Stimulated activated effector memory CD8-positive, alpha-beta T cell treated with anti-CD3 and anti-CD28 coated beads, Interleukin-12 subunit alpha, Interleukin-12 subunit beta, amount 100 ng/mL, for 72 hours (primary cell): ENCODE results near the gene MC4R.
"Not testable (repeated sequence)": the region's sequence is repeated elsewhere in the genome, so short reads cannot be mapped to it uniquely, and the experiment has no call there.

ENCODE experiments used
- ATAC-seq: fragments of 150-1000 bp; cut with Tn5 transposase; 2 replicates; pipeline ENCODE4 v1.10.0; 2021
- DNase-seq, 2 donors: peaks; one replicate each; pipeline ENCODE4 v3.0.0; 2021 to 2022; ENCODE audit warnings: low spot score in 2 of 2
- H3K27ac Mint-ChIP-seq: one replicate; pipeline ENCODE4 v1.8.0; 2022; ENCODE audit warnings: mild to moderate bottlenecking, mixed read lengths
- H3K36me3 Mint-ChIP-seq: one replicate; pipeline ENCODE4 v1.8.0; 2022; ENCODE audit warnings: mild to moderate bottlenecking, mixed read lengths
- H3K4me1 Mint-ChIP-seq: one replicate; pipeline ENCODE4 v1.8.0; 2022; ENCODE audit warnings: mixed read lengths
- H3K4me3 Mint-ChIP-seq: one replicate; pipeline ENCODE4 v1.8.0; 2022; ENCODE audit warnings: mild to moderate bottlenecking, mixed read lengths
- H3K9me3 Mint-ChIP-seq: one replicate; pipeline ENCODE4 v1.8.0; 2022; ENCODE audit warnings: mixed read lengths

Gene MC4R

DNA sequence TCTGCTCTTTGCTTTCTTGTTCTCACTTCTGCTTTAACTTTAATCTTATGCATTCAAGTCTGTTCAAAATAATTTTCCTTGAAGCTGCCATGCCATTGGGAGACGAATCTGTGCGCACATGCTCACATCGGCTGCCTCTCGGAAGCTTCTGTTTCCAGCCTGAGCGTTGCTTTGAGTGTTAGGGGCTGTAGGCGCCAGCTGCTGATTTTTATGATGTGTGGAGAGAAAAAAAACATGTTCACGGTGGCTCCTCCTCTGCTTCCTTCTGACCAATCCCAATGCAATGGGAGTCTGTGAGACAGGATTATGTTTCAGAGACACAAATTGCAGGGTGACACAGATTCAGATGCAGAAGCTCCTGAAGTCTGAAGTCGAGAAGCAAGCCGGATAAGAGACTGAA is at the start of gene MC4R:
TSS of gene MC4R (minus strand) at position 180 of the 400 bp plus-strand sequence. CDS start 426 bp downstream, outside the sequence.
- H3K4me3 Mint-ChIP-seq = no peak within 1 kb of the TSS
- peaks cover 9% of the 10 kb centered on the region for H3K9me3 Mint-ChIP-seq
- DNase-seq = no peak
- no peaks in the 10 kb centered on the region for H3K4me1 Mint-ChIP-seq
- no peak for ATAC-seq
- H3K27ac Mint-ChIP-seq = no peak within 1 kb of the TSS
- H3K36me3 Mint-ChIP-seq = no peaks in the 10 kb centered on the region

GRCh38 chr18:60422306-60422705 is 49.7 kb upstream of the MC4R start:
- peaks cover 11% of the 10 kb centered on the region for H3K9me3 Mint-ChIP-seq
- not testable (repeated sequence) for H3K4me3 Mint-ChIP-seq, H3K4me1 Mint-ChIP-seq, ATAC-seq, H3K27ac Mint-ChIP-seq, DNase-seq, H3K36me3 Mint-ChIP-seq

DNA sequence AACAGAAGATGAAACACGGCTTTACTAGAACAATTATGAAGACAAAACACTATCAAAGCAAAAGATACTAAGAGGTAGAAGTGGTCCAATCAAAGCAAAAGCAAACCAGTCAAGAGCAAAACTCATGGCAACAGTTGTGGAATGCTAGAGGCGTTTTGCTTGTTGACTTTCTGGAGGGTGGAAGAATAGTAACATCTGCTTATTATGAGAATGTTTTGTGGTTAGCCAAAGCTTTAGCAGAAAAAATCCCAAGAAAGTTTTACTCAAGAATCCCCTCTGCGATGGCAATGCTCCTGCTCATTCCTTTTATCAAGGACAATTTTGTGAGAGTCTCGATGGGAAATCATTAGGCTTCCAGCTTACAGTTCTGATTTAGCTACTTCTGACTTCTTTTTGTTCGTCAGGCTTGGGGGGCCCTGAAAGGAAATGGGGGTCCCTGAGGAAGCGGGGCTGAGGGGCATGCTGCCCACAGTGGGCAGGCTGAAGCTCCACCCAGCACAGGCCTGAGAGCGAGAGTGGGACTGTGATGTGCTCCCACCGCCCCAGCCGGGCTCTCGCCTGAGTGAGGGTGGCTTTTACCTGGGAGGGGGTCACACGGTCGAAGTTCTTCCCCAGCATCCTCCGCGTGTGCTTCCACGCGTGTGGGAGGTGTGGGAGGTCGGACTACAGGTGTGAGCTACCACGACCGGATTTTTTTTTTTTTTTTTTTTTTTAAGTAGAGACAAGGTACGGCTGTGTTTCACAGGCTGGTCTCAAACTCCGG is 49.0 kb upstream of the MC4R start:
- Mint-ChIP-seq H3K27ac (no peak overlapping the region), H3K36me3 (no peaks in the 10 kb centered on the region), H3K4me1 (no peaks in the 10 kb centered on the region), H3K9me3 (peaks cover 7% of the 10 kb centered on the region), H3K4me3 (no peak overlapping the region)
- DNase-seq (no peak), ATAC-seq (no peak)

GRCh38 chr18:60417946-60418345 is 45.4 kb upstream of the MC4R start:
- Mint-ChIP-seq H3K4me1 (no peaks in the 10 kb centered on the region), H3K9me3 (peaks cover 7% of the 10 kb centered on the region), H3K36me3 (no peaks in the 10 kb centered on the region), H3K27ac (no peak overlapping the region), H3K4me3 (no peak overlapping the region)
- DNase-seq (no peak), ATAC-seq (no peak)

DNA sequence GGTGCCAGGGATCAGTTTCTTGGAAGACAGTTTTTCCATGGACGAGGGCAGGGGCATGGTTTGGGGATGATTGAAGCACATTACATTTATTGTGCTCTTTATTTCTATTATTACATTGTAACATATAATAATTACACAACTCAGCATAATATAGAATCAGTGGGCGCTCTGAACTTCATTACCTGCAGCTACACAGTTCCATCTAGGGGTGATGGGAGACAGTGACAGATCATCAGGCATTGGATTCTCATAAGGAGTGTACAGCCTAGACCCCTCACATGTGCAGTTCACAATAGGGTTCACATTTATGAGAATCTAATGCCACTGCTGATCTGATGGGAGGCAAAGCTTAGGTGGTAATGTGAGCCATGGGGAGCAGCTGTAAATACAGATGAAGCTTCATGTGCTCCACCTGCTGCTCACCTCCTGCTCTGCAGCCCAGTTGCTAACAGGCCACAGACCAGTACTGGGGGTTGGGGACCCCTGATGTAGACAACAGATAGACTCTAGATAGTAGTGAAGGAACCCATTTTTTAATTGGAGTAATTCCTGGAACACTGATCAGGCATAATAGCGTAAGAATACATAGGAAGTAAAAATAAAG is 41.5 kb upstream of the MC4R start:
- no peak overlapping the region for H3K4me3 Mint-ChIP-seq
- DNase-seq = no peak

DNA sequence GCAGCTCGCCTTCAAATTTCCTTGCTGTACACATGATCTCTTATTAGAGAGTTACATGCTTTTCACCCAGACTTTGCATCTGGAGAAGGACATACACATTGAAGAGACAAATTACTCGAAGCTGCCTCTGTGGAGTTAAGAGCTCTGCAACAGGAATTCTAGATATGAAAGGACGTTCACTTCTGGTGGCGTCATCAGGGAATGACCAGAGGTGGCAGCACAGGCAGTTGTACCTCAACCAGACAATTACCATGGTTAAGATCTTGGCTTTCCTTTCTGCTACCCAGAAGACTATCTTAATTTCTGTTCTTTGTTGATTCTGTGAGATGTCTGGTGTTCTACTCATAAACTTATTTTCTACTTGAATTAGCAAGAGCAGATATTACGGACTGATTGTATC is 39.1 kb upstream of the MC4R start:
- DNase-seq (no peak), ATAC-seq (no peak)
- Mint-ChIP-seq H3K36me3 (no peaks in the 10 kb centered on the region), H3K27ac (no peak overlapping the region), H3K4me1 (no peaks in the 10 kb centered on the region), H3K4me3 (no peak overlapping the region), H3K9me3 (no peaks in the 10 kb centered on the region)

More for the DNA sequence above, 41.5 kb upstream of the MC4R start:
- Mint-ChIP-seq H3K4me1 (no peaks in the 10 kb centered on the region), H3K9me3 (peaks cover 2% of the 10 kb centered on the region), H3K36me3 (no peaks in the 10 kb centered on the region), H3K27ac (no peak overlapping the region)
- no peak for ATAC-seq

GRCh38 chr18:60406721-60407120 is 34.1 kb upstream of the MC4R start:
- Mint-ChIP-seq H3K9me3 (peaks cover 3% of the 10 kb centered on the region), H3K4me1 (no peaks in the 10 kb centered on the region), H3K4me3 (no peak overlapping the region), H3K27ac (no peak overlapping the region), H3K36me3 (no peaks in the 10 kb centered on the region)
- DNase-seq (no peak), ATAC-seq (no peak)

GRCh38 chr18:60404486-60405085 is 32.0 kb upstream of the MC4R start:
- DNase-seq = no peak
- no peaks in the 10 kb centered on the region for H3K4me1 Mint-ChIP-seq
- no peak overlapping the region for H3K4me3 Mint-ChIP-seq
- no peak overlapping the region for H3K27ac Mint-ChIP-seq
- H3K9me3 Mint-ChIP-seq = peaks cover 16% of the 10 kb centered on the region
- H3K36me3 Mint-ChIP-seq = no peaks in the 10 kb centered on the region
- no peak for ATAC-seq

DNA sequence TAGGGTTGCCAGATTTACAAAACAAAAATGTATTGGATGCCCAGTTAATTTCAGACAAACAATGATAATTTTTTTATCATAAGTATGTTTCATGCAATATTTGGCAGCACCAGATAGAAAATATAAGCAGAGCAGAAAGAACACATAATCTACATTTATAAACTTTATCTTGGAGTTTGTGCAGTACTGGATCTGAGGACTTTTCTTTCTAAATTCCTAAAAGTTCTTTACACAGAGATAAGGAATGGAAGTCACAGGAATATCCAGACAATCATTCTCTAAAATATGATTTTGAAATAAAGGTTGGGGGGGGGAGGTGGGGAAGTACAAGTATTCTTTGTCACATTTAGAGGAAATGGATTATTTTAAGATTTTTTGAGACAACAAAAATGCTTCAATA is 28.8 kb upstream of the MC4R start:
- Mint-ChIP-seq H3K36me3 (no peaks in the 10 kb centered on the region), H3K4me3 (no peak overlapping the region), H3K27ac (no peak overlapping the region), H3K9me3 (peaks cover 21% of the 10 kb centered on the region), H3K4me1 (no peaks in the 10 kb centered on the region)
- ATAC-seq = no peak
- DNase-seq = no peak

DNA sequence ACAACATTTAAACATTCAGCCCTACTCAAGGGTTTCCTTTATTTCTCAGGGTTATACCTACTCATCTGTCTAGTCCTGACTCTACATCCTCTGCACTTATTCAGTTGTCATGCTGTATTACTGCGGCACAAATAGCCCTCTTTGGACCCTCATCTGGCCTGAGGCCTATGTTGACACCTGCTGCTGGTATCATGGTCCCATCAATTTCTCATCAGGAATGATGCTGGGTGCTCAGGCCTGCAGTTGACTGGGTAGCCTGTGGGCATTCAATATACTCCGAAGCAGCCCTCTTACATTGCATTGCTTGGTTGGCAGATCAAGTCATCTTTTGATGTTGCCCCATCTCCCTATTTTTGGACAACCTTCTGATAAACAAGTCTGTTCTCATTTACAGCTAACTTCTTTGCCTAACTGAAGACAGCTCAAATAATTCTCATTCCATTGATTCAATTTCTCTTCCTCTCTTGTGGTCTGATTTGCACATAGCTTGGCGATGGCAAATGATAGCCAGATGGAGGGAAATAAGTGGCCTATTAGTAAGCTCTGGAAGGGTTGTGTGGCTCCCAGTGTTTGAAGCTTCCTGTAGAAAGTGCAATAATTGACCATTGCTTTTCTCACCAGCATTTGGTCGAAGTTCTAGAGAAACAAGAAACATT is 19.1 kb upstream of the MC4R start:
- Mint-ChIP-seq H3K27ac (no peak overlapping the region), H3K9me3 (peaks cover 7% of the 10 kb centered on the region), H3K36me3 (no peaks in the 10 kb centered on the region), H3K4me3 (no peak overlapping the region), H3K4me1 (no peaks in the 10 kb centered on the region)
- ATAC-seq (no peak), DNase-seq (no peak)

DNA sequence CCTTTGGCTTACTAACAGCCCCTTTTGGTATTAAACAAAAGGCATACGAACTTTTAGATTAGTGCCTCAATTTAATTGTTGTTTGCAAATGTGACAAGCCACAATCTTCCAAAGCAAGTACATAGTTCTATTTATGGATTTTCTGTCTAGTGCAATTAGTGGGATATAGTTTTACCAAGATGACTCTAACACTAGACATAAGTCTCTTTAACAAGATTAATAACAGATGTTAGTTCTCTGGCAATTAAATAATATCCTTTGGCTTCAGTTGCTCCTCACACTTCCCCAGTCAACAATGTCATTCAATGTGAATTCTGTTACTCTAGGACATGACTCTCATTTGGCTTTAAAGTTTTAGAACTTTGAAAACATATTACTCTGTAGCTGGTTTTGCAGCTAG is 16.7 kb upstream of the MC4R start:
- H3K4me1 Mint-ChIP-seq = no peaks in the 10 kb centered on the region
- DNase-seq (no peak), ATAC-seq (no peak)
- no peak overlapping the region for H3K27ac Mint-ChIP-seq
- no peak overlapping the region for H3K4me3 Mint-ChIP-seq
- H3K9me3 Mint-ChIP-seq = peaks cover 6% of the 10 kb centered on the region
- no peaks in the 10 kb centered on the region for H3K36me3 Mint-ChIP-seq

GRCh38 chr18:60385693-60386092 is 13.1 kb upstream of the MC4R start:
- no peak overlapping the region for H3K4me3 Mint-ChIP-seq
- ATAC-seq = no peak
- DNase-seq = no peak
- H3K4me1 Mint-ChIP-seq = no peaks in the 10 kb centered on the region
- H3K27ac Mint-ChIP-seq = no peak overlapping the region
- peaks cover 6% of the 10 kb centered on the region for H3K9me3 Mint-ChIP-seq
- no peaks in the 10 kb centered on the region for H3K36me3 Mint-ChIP-seq

DNA sequence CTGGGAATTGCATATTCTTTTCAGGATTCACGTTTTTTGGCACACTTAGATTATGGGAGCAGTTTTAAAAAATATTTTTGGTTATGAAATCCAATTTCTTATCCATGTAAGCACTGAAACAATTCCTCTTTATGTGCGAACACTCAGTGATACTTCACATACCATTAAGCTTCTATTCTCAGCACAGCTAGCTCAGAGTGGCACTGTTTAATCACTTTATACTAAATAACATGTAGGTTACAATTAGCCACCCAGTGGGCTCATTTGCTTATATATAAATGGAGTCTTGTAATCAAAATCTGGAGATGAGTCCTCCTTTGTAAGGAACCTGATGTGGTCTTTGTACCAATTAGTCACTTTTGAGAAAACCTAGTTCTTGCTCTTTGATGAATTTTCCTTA is 11.3 kb upstream of the MC4R start:
- Mint-ChIP-seq H3K27ac (no peak overlapping the region), H3K4me1 (no peaks in the 10 kb centered on the region), H3K9me3 (peaks cover 6% of the 10 kb centered on the region), H3K36me3 (no peaks in the 10 kb centered on the region), H3K4me3 (no peak overlapping the region)
- ATAC-seq = no peak
- DNase-seq = no peak

DNA sequence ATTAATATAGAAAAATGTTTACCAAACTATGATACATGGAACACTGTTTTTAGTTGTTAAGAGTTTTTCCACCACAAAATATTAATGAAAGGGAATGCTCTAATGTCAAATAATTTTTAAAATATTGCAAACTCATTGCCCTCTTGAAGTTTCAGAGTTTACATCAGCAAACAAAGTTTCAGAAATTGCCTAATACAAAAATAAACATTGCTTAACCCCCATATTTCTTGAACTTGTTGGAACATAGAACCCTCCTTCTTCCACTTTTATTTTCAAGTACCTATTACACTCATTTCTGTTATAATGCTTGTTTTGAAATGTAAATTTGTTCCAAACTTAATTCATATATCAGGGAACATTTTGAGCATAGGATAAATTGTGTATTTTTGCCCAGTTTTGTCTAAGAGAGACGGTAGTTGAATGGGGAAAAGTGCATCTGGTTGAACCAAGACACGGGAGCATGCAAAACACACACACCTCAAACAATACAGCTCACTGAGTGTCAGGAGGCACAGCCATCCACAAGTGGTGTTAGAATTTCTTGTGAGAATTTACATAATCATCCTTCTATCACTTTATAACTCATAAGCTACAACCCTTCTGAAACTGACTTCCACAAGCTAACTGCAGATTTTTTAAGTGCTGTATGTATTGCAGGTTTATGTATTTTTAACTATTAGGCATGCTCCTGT is 5.3 kb upstream of the MC4R start:
- H3K4me3 Mint-ChIP-seq = no peak overlapping the region
- no peaks in the 10 kb centered on the region for H3K4me1 Mint-ChIP-seq
- peaks cover 9% of the 10 kb centered on the region for H3K9me3 Mint-ChIP-seq
- ATAC-seq (no peak), DNase-seq (no peak)
- H3K27ac Mint-ChIP-seq = no peak overlapping the region
- no peaks in the 10 kb centered on the region for H3K36me3 Mint-ChIP-seq

GRCh38 chr18:60372132-60372531 is 443 bp downstream of the MC4R start:
- Mint-ChIP-seq H3K9me3 (peaks cover 9% of the 10 kb centered on the region), H3K4me3 (no peak overlapping the region), H3K27ac (no peak overlapping the region), H3K4me1 (no peaks in the 10 kb centered on the region), H3K36me3 (no peaks in the 10 kb centered on the region)
- ATAC-seq (no peak), DNase-seq (no peak)
